ENCODE measurements around the gene NKX1-1.

Gene NKX1-1

DNA sequence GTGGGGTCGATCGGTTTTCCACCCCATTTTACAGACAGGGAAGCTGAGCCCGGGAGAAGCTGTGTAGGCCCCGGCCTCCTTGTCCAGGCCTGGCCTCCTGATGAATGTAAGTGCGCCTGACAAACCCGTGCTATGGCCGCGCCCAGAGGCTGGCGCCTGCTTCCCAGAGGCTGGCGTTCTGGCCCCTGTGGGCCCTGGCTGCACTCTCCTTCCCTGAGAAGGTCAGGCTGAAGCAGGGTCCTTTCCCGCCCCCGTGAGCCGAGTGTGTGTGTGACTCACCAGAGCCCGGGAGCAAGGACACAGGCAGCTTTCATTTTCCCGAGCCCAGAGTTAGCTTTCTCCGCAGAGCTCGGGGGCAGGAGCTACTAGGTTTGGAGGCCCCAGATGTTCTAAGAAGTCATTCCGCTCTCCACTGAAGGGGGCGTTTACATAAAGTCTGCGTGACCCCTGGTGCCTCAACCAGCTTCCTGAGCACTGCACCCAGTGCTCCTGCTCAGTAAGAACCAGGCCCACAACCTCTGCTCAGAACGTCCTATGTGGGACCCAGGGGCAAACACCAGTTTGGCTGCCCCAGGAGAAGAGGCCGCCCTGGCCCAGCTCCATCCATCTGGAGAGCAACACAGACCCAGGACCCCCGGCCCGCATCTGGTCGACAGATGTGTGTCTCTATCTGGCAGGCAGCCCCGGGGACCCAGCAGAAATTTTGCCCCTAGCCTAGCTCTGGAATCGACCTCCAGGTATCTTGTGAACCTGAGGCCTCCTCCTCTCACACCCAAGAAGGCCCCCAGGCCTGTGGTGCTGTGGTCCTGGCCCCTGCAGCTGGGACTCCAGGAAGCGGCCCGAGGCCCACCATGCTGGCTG lies 45.6 kb downstream of the NKX1-1 start:
- no peak for DNase-seq (ENCODE audit: low read depth in 2 of 2)

DNA sequence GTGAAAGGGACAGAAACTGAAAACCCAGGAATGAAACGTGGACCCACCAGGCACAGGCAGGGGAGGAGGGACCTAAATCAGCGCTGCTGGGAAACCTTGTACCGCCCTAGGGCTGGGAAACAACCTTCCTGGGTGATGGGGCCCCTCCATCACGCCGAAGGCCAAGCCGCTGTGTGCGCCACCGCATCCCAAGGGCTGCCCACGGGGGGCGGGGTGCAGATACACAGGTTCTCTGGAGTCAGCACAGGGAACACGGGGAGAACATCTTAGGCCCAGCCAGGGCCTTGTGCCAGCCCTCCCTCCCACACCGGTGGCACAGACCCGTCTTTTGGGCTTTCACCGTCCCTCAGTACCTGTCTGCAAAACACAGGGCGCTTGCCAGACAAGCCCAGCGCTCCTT lies 46.3 kb downstream of the NKX1-1 start:
- no peak for DNase-seq (ENCODE audit: low read depth in 2 of 2)

GRCh38 chr4:1359144-1359501 lies 47.1 kb downstream of the NKX1-1 start:
- DNase-seq (ENCODE audit: low read depth in 2 of 2), result no peak

DNA sequence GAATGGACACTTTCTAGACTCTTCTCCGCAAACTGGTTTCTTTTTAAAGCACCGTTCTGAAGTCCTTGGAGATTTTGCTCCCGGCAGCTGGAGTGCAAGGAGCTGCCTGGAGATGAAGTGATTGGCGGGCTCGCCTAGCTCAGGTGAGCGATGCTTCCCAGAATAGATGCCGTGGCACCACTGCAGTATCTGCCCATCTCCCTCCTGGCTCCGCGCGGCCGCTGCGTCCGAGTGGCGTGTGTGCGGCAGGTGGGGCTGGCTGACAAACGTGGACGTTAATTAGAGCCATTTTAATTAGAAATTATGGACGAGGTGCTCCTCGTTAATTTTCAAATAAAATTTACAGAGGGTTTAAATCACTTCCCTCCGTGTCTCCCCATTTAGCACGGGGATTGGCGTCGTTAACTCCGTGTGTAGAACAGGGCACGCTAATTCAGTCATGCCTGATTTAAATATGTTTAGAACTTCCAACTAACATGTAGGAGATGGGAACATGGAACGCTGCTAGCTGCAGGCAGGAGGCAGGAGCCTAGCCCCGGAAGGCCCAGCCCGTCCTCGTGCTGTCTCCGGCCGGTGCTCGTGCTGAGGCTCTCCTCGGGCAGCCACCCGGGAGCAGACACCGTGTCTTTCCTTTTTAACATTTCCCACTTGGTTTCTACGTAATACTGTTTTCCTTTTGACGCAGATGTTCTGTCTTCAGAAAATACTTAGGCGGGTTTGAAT lies 47.7 kb downstream of the NKX1-1 start:
- no peak for DNase-seq (ENCODE audit: low read depth in 2 of 2)

DNA sequence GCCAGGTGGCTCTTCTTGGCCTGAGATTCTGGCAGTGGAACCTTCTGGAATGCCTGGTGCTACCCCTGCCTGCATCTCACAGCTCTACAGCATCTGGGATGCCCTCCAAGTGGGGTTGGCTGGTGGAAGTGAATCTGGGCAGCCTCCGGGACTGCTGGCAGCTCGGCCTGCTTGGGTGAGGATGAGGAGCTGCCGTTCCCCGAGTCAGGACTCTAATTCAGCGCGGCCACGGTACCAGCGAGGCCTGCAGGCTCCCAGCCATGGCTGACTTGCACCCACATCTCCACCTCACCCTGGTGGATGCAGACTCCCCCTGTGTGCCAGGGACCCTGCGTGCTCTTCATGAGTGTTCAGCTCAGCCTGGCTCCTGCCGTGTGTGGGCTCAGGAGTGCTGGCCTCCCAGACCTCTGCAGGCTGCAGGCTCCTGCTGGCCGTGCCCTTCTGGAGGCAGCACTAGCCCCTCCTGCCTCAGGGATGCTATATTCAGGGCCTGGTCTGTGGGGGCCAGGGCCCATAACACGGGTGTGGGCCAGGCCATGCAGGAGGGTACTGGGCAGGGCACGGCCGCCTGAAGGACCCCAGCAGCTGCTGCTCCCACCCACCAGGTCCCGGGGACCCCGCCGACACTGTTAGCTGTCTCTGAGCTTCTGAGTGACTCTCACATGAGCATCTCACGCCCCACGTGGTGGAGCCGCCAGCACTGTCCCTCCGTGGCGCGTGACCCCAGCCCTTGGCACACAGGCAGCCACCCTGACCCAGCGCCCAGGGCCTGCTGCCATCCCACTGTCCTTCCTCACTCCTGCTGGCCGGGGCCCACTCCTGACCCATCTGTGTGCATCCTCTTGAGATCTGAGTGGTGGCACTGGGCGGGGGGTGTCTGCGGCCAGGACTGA lies 48.6 kb downstream of the NKX1-1 start:
- no peak for DNase-seq (ENCODE audit: low read depth in 2 of 2)

DNA sequence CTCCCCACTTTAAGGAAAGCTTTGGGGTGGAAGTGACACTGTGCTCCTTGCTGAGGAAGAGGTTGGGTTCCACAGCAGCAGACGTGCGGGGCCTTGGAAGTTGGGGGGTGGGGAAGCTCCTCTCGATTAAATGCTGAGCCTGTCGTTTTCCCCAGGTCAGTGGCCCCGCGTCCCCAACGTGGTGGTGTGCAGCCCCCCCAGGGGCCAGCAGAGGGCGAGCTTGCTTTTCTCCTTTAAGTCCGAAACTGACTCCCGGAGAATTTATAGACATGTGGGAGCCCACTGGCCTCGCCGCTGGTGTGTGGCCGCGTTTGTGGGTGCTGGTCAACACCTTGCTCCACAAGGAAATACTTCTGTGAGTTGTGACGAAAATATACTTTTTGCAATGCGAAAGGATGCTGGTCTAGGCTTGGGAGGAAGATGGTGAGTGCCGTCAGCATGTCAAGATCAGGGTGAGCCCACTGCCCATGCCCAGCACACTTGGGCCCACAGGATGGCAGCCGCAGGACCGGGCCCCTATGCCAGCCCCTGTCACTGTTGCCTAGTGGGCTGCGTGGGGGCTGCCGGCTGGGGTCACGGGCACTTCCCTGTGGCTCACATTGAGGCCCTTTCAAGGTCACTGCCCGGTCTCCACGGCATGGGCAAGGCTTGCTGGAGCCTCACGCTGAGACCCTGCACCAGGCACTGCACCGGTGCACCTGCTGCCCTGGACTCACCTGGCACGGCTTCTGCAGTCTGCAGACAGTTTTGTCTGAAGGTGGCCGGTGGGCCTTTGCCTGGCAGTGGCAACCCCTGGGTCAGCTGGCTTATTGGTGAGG lies 49.9 kb downstream of the NKX1-1 start:
- DNase-seq (ENCODE audit: low read depth in 2 of 2), result peak; percentile 12 to 15

DNA sequence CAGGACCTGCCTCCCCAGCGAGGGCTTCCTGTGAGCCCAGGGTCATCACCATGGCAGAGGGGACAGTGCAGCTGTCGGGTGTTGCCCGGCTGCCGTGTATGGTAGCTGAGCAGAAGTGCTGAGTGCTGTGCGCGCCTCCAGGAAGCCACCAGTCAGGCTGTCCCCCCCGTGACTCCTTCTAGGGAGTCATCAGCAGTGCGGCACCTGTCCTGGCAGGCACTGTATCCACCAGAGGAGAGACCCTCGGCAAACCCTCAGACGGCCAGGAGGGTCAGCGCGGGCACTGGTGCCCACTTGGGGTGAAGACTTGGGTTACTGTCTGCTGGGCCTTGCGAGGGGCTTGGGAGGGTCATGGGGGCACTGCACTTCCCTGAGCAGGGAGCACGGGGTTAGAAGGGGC lies 50.9 kb downstream of the NKX1-1 start:
- no peak for DNase-seq (ENCODE audit: low read depth in 2 of 2)

DNA sequence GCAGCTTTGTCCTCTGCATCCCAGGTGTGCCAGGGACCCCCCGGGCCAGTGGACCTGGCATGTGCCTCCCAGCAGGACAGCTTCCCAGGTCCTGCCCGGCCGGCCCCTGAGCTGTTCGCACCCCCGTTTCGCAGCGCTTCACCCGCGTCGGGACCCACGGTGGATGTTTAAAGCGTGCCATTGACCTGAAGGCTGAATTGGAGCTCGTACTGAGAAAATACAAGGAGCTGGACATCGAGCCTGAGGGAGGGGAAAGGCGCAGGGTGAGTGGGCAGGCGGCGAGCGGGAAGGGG lies 51.3 kb downstream of the NKX1-1 start:
- DNase-seq (ENCODE audit: low read depth in 2 of 2), result no peak

DNA sequence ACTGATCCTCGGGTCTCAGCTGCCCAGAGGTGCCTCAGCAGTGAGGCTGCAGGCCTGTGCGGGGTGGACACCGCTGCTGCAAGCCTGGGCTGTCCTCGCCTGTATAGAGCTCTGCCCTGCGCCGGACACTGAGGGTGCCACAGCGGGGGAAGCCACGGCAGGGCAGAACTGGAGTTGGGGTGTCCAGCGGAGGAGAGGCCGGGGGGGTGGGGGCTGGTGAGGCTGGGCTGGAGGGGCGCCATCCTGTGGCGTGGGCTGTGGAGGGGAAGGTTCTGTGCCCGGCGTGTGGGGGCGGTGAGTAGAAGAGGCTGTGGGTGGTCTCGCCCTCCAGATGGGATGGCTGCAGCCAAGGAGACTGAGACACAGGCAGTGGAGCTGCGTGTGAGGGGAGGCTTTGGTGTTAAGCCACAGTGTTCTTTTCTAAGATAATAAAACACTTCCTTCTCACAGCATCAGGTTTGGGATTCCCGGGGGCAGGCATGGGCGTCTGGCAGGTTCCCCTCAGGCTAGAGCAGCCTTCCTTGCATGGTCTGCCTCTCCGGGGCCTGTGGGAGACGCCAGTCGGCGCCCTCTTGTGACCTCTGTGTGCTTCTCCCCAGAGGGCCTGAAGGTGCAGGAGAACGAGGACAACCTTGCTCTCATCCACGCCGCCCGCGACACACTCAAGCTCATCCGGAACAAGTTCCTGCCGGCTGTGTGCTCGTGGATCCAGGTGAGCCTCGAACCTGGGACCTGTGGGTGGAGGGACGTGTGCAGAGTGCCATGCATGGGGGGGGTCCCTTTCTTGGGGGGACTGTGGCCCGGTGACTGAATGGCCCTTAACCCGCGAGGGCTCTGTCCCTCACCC lies 51.9 kb downstream of the NKX1-1 start:
- no peak for DNase-seq (ENCODE audit: low read depth in 2 of 2)

GRCh38 chr4:1353186-1354055 lies 52.8 kb downstream of the NKX1-1 start:
- DNase-seq (ENCODE audit: low read depth in 2 of 2), result no peak

Measured in stimulated activated CD8-positive, alpha-beta memory T cell treated with anti-CD3 and anti-CD28 coated beads, Interleukin-7, amount 100 ng/mL, for 4 hours (primary cell).